ENCODE data around the gene ESRP2. TPM values are rescaled to one million over a fixed set of nuclear protein-coding genes. Genes with fewer than 3 reads are reported as not detected.

Gene ESRP2
- total RNA-seq, 1 experiment from 2014 or later = not detected

GRCh38 chr16:68237243-68238028 is 1.5 kb upstream of the ESRP2 start:
- peak; percentile 97 for DNase-seq (ENCODE audit: low read depth)

- no peak for DNase-seq (ENCODE audit: low read depth)
These were observed 907 bp upstream of the ESRP2 start for GRCh38 chr16:68236826-68237242.

- DNase-seq (ENCODE audit: low read depth) = no peak
These were observed 354 bp upstream of the ESRP2 start for GRCh38 chr16:68236137-68236825.

- no peak for DNase-seq (ENCODE audit: low read depth)
These were observed 630 bp downstream of the ESRP2 start for GRCh38 chr16:68235108-68235886.

GRCh38 chr16:68234188-68235107 is 1.5 kb downstream of the ESRP2 start:
- no peak for DNase-seq (ENCODE audit: low read depth)

GRCh38 chr16:68233835-68234187 is 2.1 kb downstream of the ESRP2 start:
- no peak for DNase-seq (ENCODE audit: low read depth)

GRCh38 chr16:68233085-68233834 is 2.7 kb downstream of the ESRP2 start:
- no peak for DNase-seq (ENCODE audit: low read depth)

GRCh38 chr16:68232335-68232734 is 3.6 kb downstream of the ESRP2 start:
- DNase-seq (ENCODE audit: low read depth) = no peak

GRCh38 chr16:68231384-68232136 is 4.4 kb downstream of the ESRP2 start:
- no peak for DNase-seq (ENCODE audit: low read depth)

GRCh38 chr16:68230956-68231355 is 5.0 kb downstream of the ESRP2 start:
- DNase-seq (ENCODE audit: low read depth) = no peak

- DNase-seq (ENCODE audit: low read depth) = no peak
These were observed 5.8 kb downstream of the ESRP2 start for GRCh38 chr16:68230176-68230571.

GRCh38 chr16:68229431-68230175 is 6.3 kb downstream of the ESRP2 start:
- DNase-seq (ENCODE audit: low read depth) = peak; percentile 71

GRCh38 chr16:68228652-68229051 is 7.3 kb downstream of the ESRP2 start:
- DNase-seq (ENCODE audit: low read depth) = no peak

- peak; percentile 88 for DNase-seq (ENCODE audit: low read depth)
These were observed 7.9 kb downstream of the ESRP2 start for GRCh38 chr16:68227850-68228553.

GRCh38 chr16:68227183-68227793 is 8.6 kb downstream of the ESRP2 start:
- peak; percentile 37 for DNase-seq (ENCODE audit: low read depth)

GRCh38 chr16:68226116-68226515 is 9.8 kb downstream of the ESRP2 start:
- no peak for DNase-seq (ENCODE audit: low read depth)

GRCh38 chr16:68223072-68223471 is 12.9 kb downstream of the ESRP2 start:
- no peak for DNase-seq (ENCODE audit: low read depth)

Data from LHCN-M2 (cell line).